HepG2 (cell line): ENCODE results near the gene ITGAV. TPM values are rescaled to one million over a fixed set of nuclear protein-coding genes. Genes with fewer than 3 reads are reported as not detected.
A peak's percentile ranks its signal among the peaks of the same experiment; 100 is the strongest.

Source experiments
- BHLHE40 ChIP-seq: IDR thresholded peaks from 2 replicates; pipeline ENCODE4 v1.6.1; 2011; ENCODE audit warnings: low read length, improper control_type of control experiment
- CBX1 ChIP-seq: IDR thresholded peaks from one replicate; pipeline ENCODE4 v1.6.1; 2016; ENCODE audit warnings: antibody characterized with exemption, low read depth
- CC2D1A ChIP-seq: sonication (generic); formaldehyde crosslinking; IDR thresholded peaks from 2 replicates; pipeline ENCODE4 v1.8.1; 2023; ENCODE audit warnings: mild to moderate bottlenecking, missing genetic modification reagents
- HDAC1 ChIP-seq: sonication (generic); formaldehyde crosslinking; IDR thresholded peaks from 2 replicates; pipeline ENCODE4 v1.5.1; 2020; ENCODE audit warnings: mild to moderate bottlenecking, missing genetic modification reagents
- KLF15 ChIP-seq: sonication (generic); formaldehyde crosslinking; IDR thresholded peaks from 2 replicates; pipeline ENCODE4 v1.8.1; 2023; ENCODE audit warnings: borderline replicate concordance, mild to moderate bottlenecking, inconsistent platforms, missing genetic modification reagents, mixed read lengths
- PCBP1 ChIP-seq: fragments of 200-400 bp; formaldehyde crosslinking; IDR thresholded peaks from 2 replicates; pipeline ENCODE4 v1.6.1; 2017; ENCODE audit warnings: mild to moderate bottlenecking, low read depth, low read length, borderline replicate concordance
- PHF5A ChIP-seq: IDR thresholded peaks from one replicate; pipeline ENCODE4 v1.6.1; 2018; ENCODE audit warnings: low read depth, missing genetic modification reagents; ENCODE audit not compliant: unreplicated experiment
- ZFP37 ChIP-seq: sonication (generic); formaldehyde crosslinking; IDR thresholded peaks from 2 replicates; pipeline ENCODE4 v1.4.0; 2020; ENCODE audit warnings: missing genetic modification reagents, borderline replicate concordance
- ZFYVE20 ChIP-seq: sonication (generic); formaldehyde crosslinking; IDR thresholded peaks from 2 replicates; pipeline ENCODE4 v1.8.0; 2023; ENCODE audit warnings: low read depth, mild to moderate bottlenecking, moderate library complexity, missing genetic modification reagents, borderline replicate concordance
- ZNF547 ChIP-seq: sonication (generic); formaldehyde crosslinking; IDR thresholded peaks from 2 replicates; pipeline ENCODE4 v1.5.1; 2020; ENCODE audit warnings: mild to moderate bottlenecking, missing genetic modification reagents
- ZNF556 ChIP-seq: sonication (generic); formaldehyde crosslinking; IDR thresholded peaks from 2 replicates; pipeline ENCODE4 v1.4.0; 2020; ENCODE audit warnings: mild to moderate bottlenecking, missing genetic modification reagents, borderline replicate concordance
- ZNF780A ChIP-seq: sonication (generic); formaldehyde crosslinking; IDR thresholded peaks from 2 replicates; pipeline ENCODE4 v1.8.0; 2022; ENCODE audit warnings: mild to moderate bottlenecking, missing genetic modification reagents, moderate library complexity
- ZSCAN30 ChIP-seq: sonication (generic); formaldehyde crosslinking; IDR thresholded peaks from 2 replicates; pipeline ENCODE4 v1.5.0; 2020; ENCODE audit warnings: mild to moderate bottlenecking, missing genetic modification reagents
- polyA plus RNA-seq, 8 experiments: library from polyadenylated mRNA; depleted of rRNA in 3 of 8; stranded (reverse) in 7 of 8; unstranded in 1 of 8; fragments of >200 nt; fragmentation: Illumina TruSeq in 4 of 8; extraction: Trizol in 4 of 8; gene quantifications; 2 replicates each; pipeline versions ENCODE4 v1.2.1 to v1.2.3, GENCODE V29; 2011 to 2016; ENCODE audit warnings: low read depth in 4 of 8, missing spikeins in 1 of 8, mixed read lengths in 1 of 8; ENCODE audit not compliant: insufficient read depth in 1 of 8
- total RNA-seq, 5 experiments: library from RNA; depleted of rRNA; stranded (reverse); fragments of >200 nt; fragmentation: Illumina TruSeq; extraction: Trizol; gene quantifications; 2 replicates each; pipeline ENCODE4 v1.2.3, GENCODE V29; 2016; ENCODE audit warnings: low read depth in 1 of 5
- TF ChIP-seq, protein P1 (sequence below): sonication (generic); formaldehyde crosslinking; IDR thresholded peaks from 2 replicates; pipeline ENCODE4 v1.4.0; 2020; ENCODE audit warnings: missing genetic modification reagents
- TF ChIP-seq, protein P2 (sequence below): sonication (generic); formaldehyde crosslinking; IDR thresholded peaks from 2 replicates; pipeline ENCODE4 v1.4.0; 2020; ENCODE audit warnings: missing genetic modification reagents, borderline replicate concordance
- TF ChIP-seq, protein P3 (sequence below): sonication (generic); formaldehyde crosslinking; IDR thresholded peaks from 2 replicates; pipeline ENCODE4 v1.9.0; 2021; ENCODE audit warnings: missing genetic modification reagents, mild to moderate bottlenecking, borderline replicate concordance
- TF ChIP-seq, protein P4 (sequence below): sonication (generic); formaldehyde crosslinking; IDR thresholded peaks from 2 replicates; pipeline ENCODE4 v1.5.0; 2020; ENCODE audit warnings: missing genetic modification reagents
- TF ChIP-seq, protein P5 (sequence below): sonication (generic); formaldehyde crosslinking; IDR thresholded peaks from 2 replicates; pipeline ENCODE4 v1.4.0; 2020; ENCODE audit warnings: missing genetic modification reagents, borderline replicate concordance

The ITGAV gene
- total and polyA plus RNA-seq, 2 of the 13 experiments (the other 11 are each of a cell fraction or from before 2014, with no cell fraction given) = 59.1 to 60.4 TPM

DNA sequence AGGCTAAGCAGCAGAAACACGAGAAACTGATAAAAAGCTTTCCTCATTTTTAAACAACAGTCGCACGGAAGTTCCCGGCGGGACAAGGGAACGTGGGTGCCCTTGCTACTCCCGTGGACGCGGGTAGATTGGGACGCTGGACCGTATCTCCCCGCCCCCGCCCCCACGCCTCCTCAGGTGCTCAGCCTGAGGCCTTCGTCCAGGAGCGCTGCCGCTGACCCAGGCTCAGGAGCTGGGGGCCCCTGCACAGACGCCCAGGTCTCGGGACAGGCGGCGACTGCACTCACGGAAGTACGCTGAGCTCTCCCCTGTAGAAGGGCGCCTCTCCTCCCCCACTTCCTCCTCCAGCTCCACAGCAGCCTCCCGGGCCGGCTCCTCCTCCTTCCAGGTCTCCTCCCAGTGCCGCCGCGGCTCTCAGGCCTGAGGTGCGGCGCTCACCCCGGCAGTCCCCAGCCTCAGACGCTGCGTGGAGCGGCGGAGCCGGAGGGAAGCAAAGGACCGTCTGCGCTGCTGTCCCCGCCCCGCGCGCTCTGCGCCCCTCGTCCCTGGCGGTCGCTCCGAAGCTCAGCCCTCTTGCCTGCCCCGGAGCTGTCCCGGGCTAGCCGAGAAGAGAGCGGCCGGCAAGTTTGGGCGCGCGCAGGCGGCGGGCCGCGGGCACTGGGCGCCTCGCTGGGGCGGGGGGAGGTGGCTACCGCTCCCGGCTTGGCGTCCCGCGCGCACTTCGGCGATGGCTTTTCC is at the start of gene ITGAV (continued):
- TF ChIP-seq, protein P1, sequence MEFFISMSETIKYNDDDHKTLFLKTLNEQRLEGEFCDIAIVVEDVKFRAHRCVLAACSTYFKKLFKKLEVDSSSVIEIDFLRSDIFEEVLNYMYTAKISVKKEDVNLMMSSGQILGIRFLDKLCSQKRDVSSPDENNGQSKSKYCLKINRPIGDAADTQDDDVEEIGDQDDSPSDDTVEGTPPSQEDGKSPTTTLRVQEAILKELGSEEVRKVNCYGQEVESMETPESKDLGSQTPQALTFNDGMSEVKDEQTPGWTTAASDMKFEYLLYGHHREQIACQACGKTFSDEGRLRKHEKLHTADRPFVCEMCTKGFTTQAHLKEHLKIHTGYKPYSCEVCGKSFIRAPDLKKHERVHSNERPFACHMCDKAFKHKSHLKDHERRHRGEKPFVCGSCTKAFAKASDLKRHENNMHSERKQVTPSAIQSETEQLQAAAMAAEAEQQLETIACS (CRISPR knock-in tag) = peak; percentile 77
- TF ChIP-seq HDAC1 (CRISPR knock-in tag) (peak; percentile 93), CC2D1A (CRISPR knock-in tag) (peak; percentile 63; the same call in 1 of the 2 replicates), ZSCAN30 (CRISPR knock-in tag) (peak; percentile 91; the same call in 1 of the 2 replicates), ZNF547 (CRISPR knock-in tag) (peak; percentile 96), ZFP37 (CRISPR knock-in tag) (peak; percentile 62; the same call in 1 of the 2 replicates), KLF15 (CRISPR knock-in tag) (no peak), ZFYVE20 (CRISPR knock-in tag) (no peak), ZNF780A (CRISPR knock-in tag) (no peak; the same call in 1 of the 2 replicates), ZNF556 (CRISPR knock-in tag) (peak; percentile 94; the same call in 1 of the 2 replicates), CBX1 (peak; percentile 94), PCBP1 (peak; percentile 93), BHLHE40 (no peak), PHF5A (CRISPR knock-in tag) (peak; percentile 88)
- TF ChIP-seq, protein P2, sequence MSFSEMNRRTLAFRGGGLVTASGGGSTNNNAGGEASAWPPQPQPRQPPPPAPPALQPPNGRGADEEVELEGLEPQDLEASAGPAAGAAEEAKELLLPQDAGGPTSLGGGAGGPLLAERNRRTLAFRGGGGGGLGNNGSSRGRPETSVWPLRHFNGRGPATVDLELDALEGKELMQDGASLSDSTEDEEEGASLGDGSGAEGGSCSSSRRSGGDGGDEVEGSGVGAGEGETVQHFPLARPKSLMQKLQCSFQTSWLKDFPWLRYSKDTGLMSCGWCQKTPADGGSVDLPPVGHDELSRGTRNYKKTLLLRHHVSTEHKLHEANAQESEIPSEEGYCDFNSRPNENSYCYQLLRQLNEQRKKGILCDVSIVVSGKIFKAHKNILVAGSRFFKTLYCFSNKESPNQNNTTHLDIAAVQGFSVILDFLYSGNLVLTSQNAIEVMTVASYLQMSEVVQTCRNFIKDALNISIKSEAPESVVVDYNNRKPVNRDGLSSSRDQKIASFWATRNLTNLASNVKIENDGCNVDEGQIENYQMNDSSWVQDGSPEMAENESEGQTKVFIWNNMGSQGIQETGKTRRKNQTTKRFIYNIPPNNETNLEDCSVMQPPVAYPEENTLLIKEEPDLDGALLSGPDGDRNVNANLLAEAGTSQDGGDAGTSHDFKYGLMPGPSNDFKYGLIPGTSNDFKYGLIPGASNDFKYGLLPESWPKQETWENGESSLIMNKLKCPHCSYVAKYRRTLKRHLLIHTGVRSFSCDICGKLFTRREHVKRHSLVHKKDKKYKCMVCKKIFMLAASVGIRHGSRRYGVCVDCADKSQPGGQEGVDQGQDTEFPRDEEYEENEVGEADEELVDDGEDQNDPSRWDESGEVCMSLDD (CRISPR knock-in tag) = peak; percentile 35; the same call in 1 of the 2 replicates
- TF ChIP-seq, protein P3, sequence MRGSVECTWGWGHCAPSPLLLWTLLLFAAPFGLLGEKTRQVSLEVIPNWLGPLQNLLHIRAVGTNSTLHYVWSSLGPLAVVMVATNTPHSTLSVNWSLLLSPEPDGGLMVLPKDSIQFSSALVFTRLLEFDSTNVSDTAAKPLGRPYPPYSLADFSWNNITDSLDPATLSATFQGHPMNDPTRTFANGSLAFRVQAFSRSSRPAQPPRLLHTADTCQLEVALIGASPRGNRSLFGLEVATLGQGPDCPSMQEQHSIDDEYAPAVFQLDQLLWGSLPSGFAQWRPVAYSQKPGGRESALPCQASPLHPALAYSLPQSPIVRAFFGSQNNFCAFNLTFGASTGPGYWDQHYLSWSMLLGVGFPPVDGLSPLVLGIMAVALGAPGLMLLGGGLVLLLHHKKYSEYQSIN = no peak
- TF ChIP-seq, protein P4, sequence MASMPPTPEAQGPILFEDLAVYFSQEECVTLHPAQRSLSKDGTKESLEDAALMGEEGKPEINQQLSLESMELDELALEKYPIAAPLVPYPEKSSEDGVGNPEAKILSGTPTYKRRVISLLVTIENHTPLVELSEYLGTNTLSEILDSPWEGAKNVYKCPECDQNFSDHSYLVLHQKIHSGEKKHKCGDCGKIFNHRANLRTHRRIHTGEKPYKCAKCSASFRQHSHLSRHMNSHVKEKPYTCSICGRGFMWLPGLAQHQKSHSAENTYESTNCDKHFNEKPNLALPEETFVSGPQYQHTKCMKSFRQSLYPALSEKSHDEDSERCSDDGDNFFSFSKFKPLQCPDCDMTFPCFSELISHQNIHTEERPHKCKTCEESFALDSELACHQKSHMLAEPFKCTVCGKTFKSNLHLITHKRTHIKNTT = no peak
- TF ChIP-seq, protein P5, sequence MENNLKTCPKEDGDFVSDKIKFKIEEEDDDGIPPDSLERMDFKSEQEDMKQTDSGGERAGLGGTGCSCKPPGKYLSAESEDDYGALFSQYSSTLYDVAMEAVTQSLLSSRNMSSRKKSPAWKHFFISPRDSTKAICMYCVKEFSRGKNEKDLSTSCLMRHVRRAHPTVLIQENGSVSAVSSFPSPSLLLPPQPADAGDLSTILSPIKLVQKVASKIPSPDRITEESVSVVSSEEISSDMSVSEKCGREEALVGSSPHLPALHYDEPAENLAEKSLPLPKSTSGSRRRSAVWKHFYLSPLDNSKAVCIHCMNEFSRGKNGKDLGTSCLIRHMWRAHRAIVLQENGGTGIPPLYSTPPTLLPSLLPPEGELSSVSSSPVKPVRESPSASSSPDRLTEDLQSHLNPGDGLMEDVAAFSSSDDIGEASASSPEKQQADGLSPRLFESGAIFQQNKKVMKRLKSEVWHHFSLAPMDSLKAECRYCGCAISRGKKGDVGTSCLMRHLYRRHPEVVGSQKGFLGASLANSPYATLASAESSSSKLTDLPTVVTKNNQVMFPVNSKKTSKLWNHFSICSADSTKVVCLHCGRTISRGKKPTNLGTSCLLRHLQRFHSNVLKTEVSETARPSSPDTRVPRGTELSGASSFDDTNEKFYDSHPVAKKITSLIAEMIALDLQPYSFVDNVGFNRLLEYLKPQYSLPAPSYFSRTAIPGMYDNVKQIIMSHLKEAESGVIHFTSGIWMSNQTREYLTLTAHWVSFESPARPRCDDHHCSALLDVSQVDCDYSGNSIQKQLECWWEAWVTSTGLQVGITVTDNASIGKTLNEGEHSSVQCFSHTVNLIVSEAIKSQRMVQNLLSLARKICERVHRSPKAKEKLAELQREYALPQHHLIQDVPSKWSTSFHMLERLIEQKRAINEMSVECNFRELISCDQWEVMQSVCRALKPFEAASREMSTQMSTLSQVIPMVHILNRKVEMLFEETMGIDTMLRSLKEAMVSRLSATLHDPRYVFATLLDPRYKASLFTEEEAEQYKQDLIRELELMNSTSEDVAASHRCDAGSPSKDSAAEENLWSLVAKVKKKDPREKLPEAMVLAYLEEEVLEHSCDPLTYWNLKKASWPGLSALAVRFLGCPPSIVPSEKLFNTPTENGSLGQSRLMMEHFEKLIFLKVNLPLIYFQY (CRISPR knock-in tag) = peak; percentile 82
